ENCODE measurements around the gene WDR83.
"Not testable (repeated sequence)": the region's sequence is repeated elsewhere in the genome, so short reads cannot be mapped to it uniquely, and the experiment has no call there.

Gene WDR83

GRCh38 chr19:12687496-12688196 is 21.0 kb downstream of the WDR83 start, which contains the start of gene GNG14:
TSS of gene GNG14 (plus strand) at chr19:12687998. CDS start at chr19:12688049, 51 bp downstream.
- no peak for DNase-seq (ENCODE audit: low read depth in 2 of 2)

DNA sequence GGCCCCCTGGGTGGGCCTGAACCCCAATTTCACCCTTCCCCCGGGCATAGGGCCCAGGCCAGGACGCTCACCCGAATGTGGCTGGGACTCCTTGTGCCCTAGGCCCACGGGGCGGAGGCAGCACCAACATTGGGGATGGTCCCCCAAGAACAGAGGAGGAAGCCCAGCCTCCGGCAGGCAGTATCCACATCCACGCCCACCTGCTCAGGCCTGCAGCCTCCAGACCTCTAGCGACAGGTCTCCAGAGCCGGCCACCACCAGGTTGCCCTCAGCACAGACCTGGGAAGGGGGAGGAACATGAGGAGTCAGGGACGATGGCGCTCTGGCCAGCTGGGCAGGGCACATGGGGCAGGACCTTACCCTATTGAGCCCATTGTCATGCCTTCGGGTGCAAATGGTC is 22.4 kb downstream of the WDR83 start:
- DNase-seq (ENCODE audit: low read depth in 2 of 2) = no peak

DNA sequence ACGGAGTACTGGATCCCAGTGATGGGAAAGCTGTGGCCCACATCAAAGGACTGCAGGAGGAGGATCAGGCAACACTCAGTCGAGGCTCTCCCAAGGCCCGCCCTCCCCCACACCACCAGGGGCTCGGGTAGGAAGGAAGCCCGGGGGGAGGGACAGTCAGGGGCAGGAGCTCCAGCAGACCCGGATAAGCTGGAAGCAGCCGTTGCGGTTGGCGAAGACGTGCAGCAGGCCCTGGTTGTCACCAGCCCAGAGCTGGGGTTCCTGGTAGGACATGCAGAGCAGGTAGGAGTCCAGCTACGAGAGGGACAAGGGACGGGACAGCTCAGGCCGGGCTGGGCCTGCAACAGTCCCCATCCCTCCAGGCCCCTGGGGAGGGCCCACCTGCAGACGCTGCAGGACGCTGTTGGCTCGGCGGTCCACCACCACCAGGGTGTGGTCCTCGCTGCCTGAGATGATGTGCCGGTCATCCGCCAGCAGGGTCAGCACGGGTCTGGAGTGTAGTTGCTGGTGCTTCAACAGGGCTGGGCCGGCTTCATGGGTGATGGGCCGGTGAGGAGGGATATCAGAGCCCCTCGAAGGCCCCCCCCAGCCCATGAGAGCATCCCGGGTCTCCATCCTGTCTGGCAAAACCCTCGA is 23.1 kb downstream of the WDR83 start:
- DNase-seq (ENCODE audit: low read depth in 2 of 2) = no peak

- no peak for DNase-seq (ENCODE audit: low read depth in 2 of 2)
Observed at GRCh38 chr19:12692960-12693359, 26.4 kb downstream of the WDR83 start.

DNA sequence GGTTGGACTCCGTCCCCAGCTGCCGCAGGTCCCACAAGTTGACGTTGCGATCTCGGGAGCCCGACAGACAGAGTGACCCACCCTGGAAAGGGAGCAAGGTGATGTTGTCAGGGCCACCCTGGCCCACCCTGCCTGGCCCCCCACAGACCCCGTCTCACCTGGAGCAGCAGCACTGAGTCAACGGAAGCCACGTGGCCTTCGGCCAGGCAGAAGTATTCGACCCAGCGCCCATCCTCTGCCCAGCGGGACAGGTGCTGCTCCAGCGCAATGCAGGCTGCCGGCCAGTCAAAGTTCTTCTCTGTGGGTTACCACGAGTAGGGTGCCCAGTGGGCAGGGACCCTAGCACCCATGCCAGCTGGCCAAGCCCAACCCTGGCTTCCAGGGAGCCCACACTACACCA is 28.0 kb downstream of the WDR83 start:
- no peak for DNase-seq (ENCODE audit: low read depth in 2 of 2)

DNA sequence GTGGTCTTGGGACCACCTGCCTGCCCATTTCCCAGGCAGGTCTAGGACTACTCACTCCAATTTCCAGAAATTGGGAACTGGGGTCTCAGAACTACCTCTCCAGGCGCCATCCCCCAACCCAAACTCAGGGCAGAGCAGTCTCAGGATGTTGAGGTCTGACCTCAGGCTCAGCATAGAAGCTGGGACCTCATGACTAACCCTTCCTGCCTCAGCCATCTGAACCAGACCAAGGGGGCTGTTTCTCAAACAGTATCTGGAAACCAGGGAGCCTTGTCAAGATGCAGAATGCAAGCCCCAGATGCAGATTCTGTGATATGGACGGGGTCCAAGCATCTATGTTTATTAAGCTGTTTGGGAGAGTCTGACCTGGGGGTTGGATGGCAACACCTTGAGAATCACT is 28.5 kb downstream of the WDR83 start:
- DNase-seq (ENCODE audit: low read depth in 2 of 2) = no peak

DNA sequence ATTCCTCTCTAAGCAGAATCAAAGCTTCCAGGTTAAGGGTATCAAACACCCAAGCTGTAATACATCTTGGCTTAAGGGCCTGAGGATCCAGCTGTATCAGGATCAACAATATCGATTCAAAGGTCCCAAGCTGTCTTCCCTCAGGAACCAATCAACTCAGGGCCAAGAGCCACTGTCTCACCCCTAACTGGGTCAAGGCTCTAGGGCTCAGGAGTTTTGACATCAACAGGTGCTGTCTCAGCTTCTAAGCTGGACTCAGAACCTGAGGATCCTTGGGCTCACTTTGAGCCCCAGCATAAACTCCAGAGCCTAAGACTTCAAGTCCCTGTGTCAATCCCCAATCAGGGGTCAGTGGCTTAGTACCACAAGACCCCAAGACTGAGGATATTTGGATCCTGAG is 28.9 kb downstream of the WDR83 start:
- no peak for DNase-seq (ENCODE audit: low read depth in 2 of 2)

DNA sequence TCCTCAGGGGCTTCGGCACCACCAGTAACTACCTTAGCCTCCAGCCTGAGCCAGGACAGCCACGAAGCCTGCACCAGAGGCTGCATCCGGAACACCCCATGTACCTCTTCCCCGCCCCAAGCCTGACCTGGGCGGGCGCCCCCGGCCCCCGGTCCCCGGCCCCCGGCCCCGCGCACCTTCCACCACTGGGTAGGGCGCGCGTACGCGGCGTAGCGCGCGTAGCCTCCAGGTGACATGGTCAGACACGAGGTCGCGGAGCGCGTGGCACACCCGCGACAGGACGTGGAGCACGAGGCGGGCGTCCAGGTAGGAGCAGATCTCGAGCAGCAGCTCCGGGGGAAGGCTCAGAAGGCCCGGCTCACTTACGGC is 29.4 kb downstream of the WDR83 start:
- no peak for DNase-seq (ENCODE audit: low read depth in 2 of 2)

DNA sequence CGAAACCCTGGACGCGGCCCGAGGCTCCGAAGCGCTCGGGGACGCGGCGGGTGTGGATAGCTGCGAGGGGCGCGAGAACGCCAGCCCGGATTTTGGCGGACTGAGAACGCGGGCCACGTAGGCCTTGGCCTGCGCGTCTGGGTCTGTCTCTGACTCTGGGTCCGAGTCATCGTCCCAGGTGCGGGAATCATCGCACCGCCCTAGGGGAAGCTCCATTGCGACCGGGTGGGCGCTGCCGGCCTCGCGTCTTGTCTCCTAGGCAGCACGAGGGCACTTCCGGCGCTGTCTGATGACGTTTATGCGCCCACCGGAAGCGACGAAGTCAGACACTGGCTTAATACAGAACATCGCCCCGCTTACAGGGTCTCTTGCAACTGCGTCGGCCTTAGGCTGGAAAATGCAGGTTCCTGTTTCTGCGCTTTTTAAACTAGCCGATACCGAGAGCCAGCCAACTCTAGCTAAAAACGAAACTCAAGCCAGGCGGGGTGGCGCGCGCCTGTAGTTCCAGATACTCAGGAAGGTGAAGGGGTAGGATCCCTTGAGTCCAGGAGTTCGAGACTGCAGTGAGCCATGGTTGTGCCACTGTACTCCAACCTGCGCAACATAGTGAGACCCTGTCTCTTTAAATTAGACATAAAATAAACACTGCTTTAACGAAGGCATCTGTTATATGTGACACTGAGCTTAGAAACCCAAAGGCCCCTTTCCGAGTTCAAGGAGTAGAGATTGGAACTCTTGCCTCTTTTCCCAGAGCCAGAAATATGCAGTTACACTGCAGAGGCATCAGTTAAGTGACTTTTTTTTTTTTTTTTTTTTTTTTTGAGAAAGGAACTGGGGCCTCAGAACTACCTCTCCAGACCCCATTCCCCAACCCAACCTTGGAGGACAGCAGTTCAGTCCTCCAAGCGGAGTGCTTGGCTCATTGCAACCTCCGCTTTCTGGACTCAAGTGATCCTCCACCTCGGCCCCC is 30.0 kb downstream of the WDR83 start, which contains the start of gene FBXW9:
FBXW9 (minus strand) TSS at position 266 of the 970 bp plus-strand sequence; CDS start at position 216, 50 bp downstream.
- DNase-seq (ENCODE audit: low read depth in 2 of 2) = peak; percentile 89 to 96

DNA sequence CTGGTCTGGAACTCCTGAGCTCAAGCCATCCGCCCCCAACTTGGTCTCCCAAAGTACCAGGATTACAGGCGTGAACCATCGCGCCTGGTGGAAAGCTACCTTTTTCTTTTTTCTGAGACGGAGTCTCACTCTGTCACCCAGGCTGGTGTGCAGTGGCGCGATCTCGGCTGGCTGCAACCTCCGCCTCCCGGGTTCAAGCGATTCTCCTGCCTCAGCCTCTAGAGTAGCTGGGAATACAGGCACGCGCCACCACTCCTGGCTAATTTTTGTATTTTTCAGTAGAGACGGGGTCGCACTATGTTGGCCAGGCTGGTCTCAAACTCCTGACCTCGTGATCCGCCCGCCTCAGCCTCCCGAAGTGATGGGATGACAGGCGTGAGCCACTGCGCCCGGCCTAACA is 30.8 kb downstream of the WDR83 start:
- not testable (repeated sequence) for DNase-seq (ENCODE audit: low read depth in 2 of 2)

GRCh38 chr19:12698138-12698537 is 31.5 kb downstream of the WDR83 start:
- no peak for DNase-seq (ENCODE audit: low read depth in 2 of 2)

GRCh38 chr19:12701596-12702282 is 35.1 kb downstream of the WDR83 start:
- DNase-seq (ENCODE audit: low read depth in 2 of 2) = no peak

GRCh38 chr19:12703046-12703445 is 36.4 kb downstream of the WDR83 start:
- no peak for DNase-seq (ENCODE audit: low read depth in 2 of 2)

GRCh38 chr19:12705169-12705568 is 38.6 kb downstream of the WDR83 start:
- DNase-seq (ENCODE audit: low read depth in 2 of 2) = no peak

DNA sequence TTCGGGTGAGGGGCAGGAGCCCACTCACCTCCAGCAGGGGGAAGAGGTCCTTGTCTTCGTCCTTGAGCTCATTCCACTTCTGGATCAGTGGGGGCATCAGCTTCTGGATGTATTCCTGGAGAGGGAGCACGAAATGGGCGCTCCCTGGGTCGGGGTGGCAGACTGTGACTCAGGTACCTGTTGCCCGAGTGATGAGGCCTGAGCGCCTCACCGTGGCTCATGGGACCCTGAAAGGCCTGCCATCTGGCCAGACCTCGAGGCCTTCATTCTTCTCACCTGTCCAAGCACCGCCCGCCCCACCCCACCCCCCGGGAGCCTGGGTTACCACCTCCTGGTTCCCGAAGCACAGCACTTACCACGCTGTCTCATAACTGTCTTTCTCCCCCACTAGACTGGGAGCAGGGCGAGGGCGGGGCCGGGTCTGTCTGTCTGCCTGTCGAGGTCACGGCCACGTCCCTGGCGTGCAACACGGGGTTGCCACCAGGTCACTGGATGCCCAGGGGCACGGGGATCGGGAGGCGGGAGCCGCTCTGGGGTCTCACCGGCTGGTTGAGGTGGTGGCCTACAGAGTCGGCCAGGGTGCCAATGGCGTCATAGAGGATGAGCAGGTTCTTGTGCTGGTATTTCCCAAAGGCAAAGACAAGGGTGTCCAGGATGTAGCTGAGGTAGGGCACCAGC is 39.2 kb downstream of the WDR83 start:
- DNase-seq (ENCODE audit: low read depth in 2 of 2) = no peak

DNA sequence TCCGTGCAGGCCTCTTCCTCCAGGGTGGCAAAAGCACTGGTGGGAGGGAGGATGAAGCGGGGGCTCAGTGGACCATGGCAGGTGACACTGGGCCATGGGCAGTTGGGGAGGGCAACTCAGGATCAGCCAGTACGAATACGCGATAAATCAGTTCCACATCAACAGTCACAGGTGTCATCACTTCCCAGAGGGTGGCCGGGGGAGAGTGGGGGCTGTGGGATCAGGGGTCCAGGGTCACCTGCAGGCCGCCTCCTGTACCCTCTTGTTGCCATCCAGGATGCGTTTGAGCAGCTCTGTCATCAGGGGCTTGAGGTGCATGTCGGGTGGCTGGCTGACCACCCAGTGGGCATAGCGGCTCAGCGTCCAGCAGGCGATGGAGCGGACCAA is 39.7 kb downstream of the WDR83 start:
- no peak for DNase-seq (ENCODE audit: low read depth in 2 of 2)

DNA sequence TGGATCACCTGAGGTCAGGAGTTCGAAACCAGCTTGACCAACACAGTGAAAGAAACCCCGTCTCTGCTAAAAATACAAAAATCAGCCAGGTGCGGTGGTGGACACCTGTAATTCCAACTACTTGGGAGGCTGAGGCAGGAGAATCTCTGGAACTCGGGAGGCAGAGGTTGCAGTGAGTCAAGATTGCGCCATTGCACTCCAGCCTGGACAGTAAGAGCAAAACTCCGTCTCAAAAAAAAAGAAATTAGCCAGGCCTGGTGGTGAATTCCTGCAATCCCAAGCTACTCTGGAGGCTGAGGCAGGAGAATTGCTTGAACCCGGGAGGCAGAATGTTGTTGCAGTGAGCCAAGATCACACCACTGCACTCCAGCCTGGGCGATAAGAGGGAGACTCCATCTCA is 42.0 kb downstream of the WDR83 start:
- DNase-seq (ENCODE audit: low read depth in 2 of 2) = no peak

GRCh38 chr19:12711187-12711586 is 44.6 kb downstream of the WDR83 start:
- DNase-seq (ENCODE audit: low read depth in 2 of 2) = no peak

GRCh38 chr19:12712077-12712476 is 45.5 kb downstream of the WDR83 start:
- DNase-seq (ENCODE audit: low read depth in 2 of 2) = not testable (repeated sequence)

GRCh38 chr19:12713304-12713703 is 46.7 kb downstream of the WDR83 start:
- DNase-seq (ENCODE audit: low read depth in 2 of 2) = not testable (repeated sequence)

- DNase-seq (ENCODE audit: low read depth in 2 of 2) = no peak
Observed at GRCh38 chr19:12715102-12715501, 48.5 kb downstream of the WDR83 start.

Data from stimulated activated CD4-positive, alpha-beta T cell treated with anti-CD3 and anti-CD28 coated beads, Interleukin-1b, Interleukin-23, amount 100 ng/mL, for 1 hour (primary cell).